Spinal cord (tissue), 10 donors: Measurements from ENCODE around the gene PRKCB. TPM values are rescaled to one million over a fixed set of nuclear protein-coding genes. Genes with fewer than 3 reads are reported as not detected.
"Not testable (repeated sequence)": the region's sequence is repeated elsewhere in the genome, so short reads cannot be mapped to it uniquely, and the experiment has no call there.

Experiments used
- DNase-seq, 6 donors: peaks; one replicate each; pipeline versions ENCODE4 v3.0.0 to v3.0.0-alpha.2; 2013 to 2015; ENCODE audit warnings: low spot score in 6 of 6, low read depth in 4 of 6
- H3K27ac ChIP-seq: one replicate; pipeline ENCODE4 v1.5.1; 2013; ENCODE audit warnings: low read depth, low read length, control low read depth
- H3K27me3 ChIP-seq: one replicate; pipeline ENCODE4 v1.6.1; 2013; ENCODE audit warnings: low read length; ENCODE audit not compliant: control insufficient read depth, insufficient read depth
- H3K36me3 ChIP-seq: one replicate; pipeline ENCODE4 v1.6.1; 2013; ENCODE audit warnings: low read length; ENCODE audit not compliant: control insufficient read depth, insufficient read depth
- H3K4me1 ChIP-seq: one replicate; pipeline ENCODE4 v1.6.1; 2013; ENCODE audit warnings: low read length; ENCODE audit not compliant: control insufficient read depth, insufficient read depth
- H3K4me3 ChIP-seq: one replicate; pipeline ENCODE4 v1.5.1; 2013; ENCODE audit warnings: low read depth, low read length, control low read depth
- H3K9me3 ChIP-seq: one replicate; pipeline ENCODE4 v1.6.1; 2013; ENCODE audit warnings: low read length; ENCODE audit not compliant: control insufficient read depth, insufficient read depth
- WGBS: methylation state at CpG from one replicate; pipeline ENCODE4 v1.1.5; 2013; ENCODE audit warnings: missing lambda C conversion rate; ENCODE audit not compliant: insufficient coverage; 5-methylcytosine and 5-hydroxymethylcytosine counted together
- polyA plus RNA-seq, 2 donors: library from polyadenylated mRNA; unstranded; fragments of 120-200 nt; gene quantifications; one replicate each; pipeline ENCODE4 v1.2.1, GENCODE V29; 2013; ENCODE audit not compliant: insufficient read length in 2 of 2
- total RNA-seq, 2 donors: library from RNA; depleted of rRNA in 1 of 2; stranded (reverse); fragments of 120-200 nt in 1 of 2; fragments of >200 nt in 1 of 2; gene quantifications; one replicate each; pipeline versions ENCODE4 v1.2.3 to v1.2.4, GENCODE V29; 2013 to 2014
- donor health status: healthy.

PRKCB gene
- total and polyA plus RNA-seq, 4 donors = 50.7 to 118 (median 87.9) TPM

GRCh38 chr16:23927796-23928195, 92.0 kb downstream of the PRKCB start:
- peak in 1 of 6 donors; percentile 44 for DNase-seq
- peaks cover 3% of the 10 kb centered on the region for H3K4me1 ChIP-seq
- 28% methylated on average over 3 of the region's 4 CpGs for WGBS
- no peak overlapping the region for H3K27ac ChIP-seq
- no peaks in the 10 kb centered on the region for H3K36me3 ChIP-seq
- no peak overlapping the region for H3K4me3 ChIP-seq
- no peaks in the 10 kb centered on the region for H3K9me3 ChIP-seq
- H3K27me3 ChIP-seq = no peaks in the 10 kb centered on the region

GRCh38 chr16:23929237-23929636, 93.5 kb downstream of the PRKCB start:
- no peak for DNase-seq
- Histone ChIP-seq H3K36me3 (no peaks in the 10 kb centered on the region), H3K27ac (no peak overlapping the region), H3K4me1 (peaks cover 3% of the 10 kb centered on the region), H3K27me3 (no peaks in the 10 kb centered on the region), H3K4me3 (no peak overlapping the region), H3K9me3 (no peaks in the 10 kb centered on the region)
- 67% methylated on average over 1 of the region's 4 CpGs for whole genome bisulfite sequencing

DNA sequence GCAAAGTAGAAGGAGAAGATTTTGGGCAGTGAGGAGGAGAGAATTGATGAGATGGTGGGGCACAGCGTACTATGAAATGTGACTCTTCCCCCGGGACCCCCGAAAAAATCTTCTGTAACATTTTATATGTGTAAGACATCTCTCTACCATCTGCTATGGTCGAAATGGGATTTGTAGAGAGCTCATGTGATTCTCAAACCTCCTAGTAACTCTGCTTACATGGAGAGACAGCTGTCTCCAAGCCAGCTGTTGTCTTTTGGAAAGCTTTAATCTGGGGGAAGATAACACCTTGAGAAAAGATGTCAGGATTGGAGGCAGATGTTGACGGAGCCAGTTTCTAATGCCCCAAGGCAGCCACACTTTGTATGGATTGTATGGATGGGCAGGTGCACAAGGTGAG, 94.1 kb downstream of the PRKCB start:
- Histone ChIP-seq H3K27ac (no peak overlapping the region), H3K36me3 (no peaks in the 10 kb centered on the region), H3K4me3 (no peak overlapping the region), H3K4me1 (peaks cover 3% of the 10 kb centered on the region), H3K9me3 (no peaks in the 10 kb centered on the region), H3K27me3 (no peaks in the 10 kb centered on the region)
- DNase-seq = peak in 1 of 6 donors; percentile 57
- 70% methylated on average over 1 of the region's 5 CpGs for WGBS

DNA sequence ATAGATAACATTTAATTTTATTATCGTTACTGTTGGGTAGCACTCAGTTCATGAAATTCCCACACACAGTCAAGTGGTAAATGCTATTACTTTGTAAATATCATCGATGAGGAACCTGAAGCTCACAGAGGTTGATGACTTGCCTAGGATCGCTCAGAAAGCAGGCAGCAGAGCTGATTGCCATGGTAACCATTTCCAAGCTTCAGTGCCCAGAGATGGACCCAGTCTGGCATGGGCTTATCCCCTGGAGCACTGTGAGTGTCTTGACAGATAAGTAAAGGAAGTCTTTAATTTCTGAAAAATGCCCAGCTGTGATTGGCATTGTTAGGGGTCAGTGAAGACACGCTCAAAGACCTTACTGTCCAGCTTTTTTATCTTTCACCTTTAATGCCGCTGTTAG, 95.0 kb downstream of the PRKCB start:
- H3K4me1 ChIP-seq = peaks cover 3% of the 10 kb centered on the region
- H3K9me3 ChIP-seq = no peaks in the 10 kb centered on the region
- no peaks in the 10 kb centered on the region for H3K36me3 ChIP-seq
- H3K27me3 ChIP-seq = no peaks in the 10 kb centered on the region
- DNase-seq = peak in 2 of 6 donors; percentile 51 to 82
- no peak overlapping the region for H3K4me3 ChIP-seq
- 60% methylated on average over 3 of the region's 5 CpGs for WGBS
- H3K27ac ChIP-seq = no peak overlapping the region

GRCh38 chr16:23931199-23931598, 95.4 kb downstream of the PRKCB start:
- no peak overlapping the region for H3K27ac ChIP-seq
- no peaks in the 10 kb centered on the region for H3K9me3 ChIP-seq
- H3K36me3 ChIP-seq = no peaks in the 10 kb centered on the region
- H3K4me3 ChIP-seq = no peak overlapping the region
- H3K4me1 ChIP-seq = peaks cover 3% of the 10 kb centered on the region
- peak in 1 of 6 donors; percentile 28 for DNase-seq
- 83% methylated on average over 1 of the region's 2 CpGs for WGBS
- no peaks in the 10 kb centered on the region for H3K27me3 ChIP-seq

DNA sequence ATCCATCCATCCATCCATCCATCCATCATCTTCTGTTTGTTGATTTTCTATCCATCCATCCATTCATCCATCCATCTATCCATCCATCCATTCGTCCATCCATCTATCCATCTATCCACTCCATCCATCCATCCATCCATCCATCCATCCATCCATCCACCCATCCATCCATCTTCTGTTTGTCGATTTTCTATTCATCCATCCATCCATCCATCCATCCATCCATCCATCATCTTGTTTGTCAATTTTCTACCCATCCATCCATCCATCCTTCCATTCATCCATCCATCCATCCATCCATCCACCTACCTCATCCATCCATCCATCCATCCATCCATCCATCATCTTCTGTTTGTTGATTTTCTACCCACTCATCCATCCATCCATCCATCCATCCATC, 97.9 kb downstream of the PRKCB start:
- not testable (repeated sequence) for H3K9me3 ChIP-seq, H3K4me1 ChIP-seq, DNase-seq, H3K27ac ChIP-seq, H3K27me3 ChIP-seq, H3K4me3 ChIP-seq, H3K36me3 ChIP-seq
- WGBS = 87% methylated on average over 2 of the region's 2 CpGs

DNA sequence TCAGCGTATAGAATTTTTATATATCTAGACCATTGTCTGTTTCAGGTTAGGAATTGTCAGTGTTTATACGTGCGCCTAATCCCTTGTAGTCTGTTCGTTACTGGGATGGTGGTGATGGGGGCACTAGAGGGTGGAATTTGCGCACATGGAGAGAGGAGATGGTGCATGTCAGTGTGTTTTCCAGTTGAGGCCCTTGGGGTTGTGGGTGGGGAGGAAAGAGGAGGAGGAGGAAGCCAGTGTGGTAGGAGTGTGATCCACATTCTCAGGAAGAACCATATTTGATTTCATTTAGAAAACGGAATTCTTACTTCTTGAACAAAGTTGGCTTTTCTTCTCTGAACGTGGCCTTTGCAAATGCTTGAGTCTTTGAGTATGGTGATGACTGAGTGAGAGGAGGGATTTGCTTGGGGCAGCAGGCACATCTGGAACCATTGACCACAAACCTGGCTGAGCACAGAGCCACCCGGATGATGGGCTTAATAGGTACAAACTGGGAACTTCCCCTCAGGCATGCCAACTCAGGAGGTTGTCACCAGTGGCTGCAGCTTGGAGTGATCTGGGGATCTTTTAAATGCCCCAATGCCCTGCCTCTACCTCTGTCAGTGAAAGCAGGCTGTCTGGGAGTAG, 98.9 kb downstream of the PRKCB start:
- Histone ChIP-seq H3K27me3 (no peaks in the 10 kb centered on the region), H3K9me3 (no peaks in the 10 kb centered on the region), H3K27ac (no peak overlapping the region), H3K36me3 (no peaks in the 10 kb centered on the region), H3K4me3 (no peak overlapping the region), H3K4me1 (peaks cover 3% of the 10 kb centered on the region)
- 81% methylated on average over 6 of the region's 8 CpGs for WGBS
- DNase-seq = no peak

DNA sequence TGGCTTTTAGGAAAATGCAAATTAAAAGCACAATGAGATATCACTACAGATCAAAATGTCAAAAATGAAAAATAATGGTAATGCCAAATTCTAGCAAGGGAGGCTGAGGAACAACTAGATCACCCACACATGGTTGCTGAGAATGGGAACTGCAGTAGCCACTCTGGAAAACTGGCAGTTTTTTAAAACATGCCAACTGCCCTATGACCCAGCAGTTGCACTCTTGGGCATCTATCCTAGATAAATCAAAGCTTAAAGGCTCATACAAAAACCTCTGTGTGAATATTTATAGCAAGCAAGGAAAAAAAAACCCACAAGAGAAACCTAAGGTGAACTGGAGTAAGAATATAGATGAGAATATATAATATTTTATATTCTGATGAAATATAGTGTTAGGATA, 104.3 kb downstream of the PRKCB start:
- Histone ChIP-seq H3K27me3 (no peaks in the 10 kb centered on the region), H3K27ac (no peak overlapping the region), H3K4me3 (no peak overlapping the region), H3K36me3 (no peaks in the 10 kb centered on the region), H3K4me1 (no peaks in the 10 kb centered on the region), H3K9me3 (no peaks in the 10 kb centered on the region)
- no peak for DNase-seq

GRCh38 chr16:23941025-23941424, 105.2 kb downstream of the PRKCB start:
- no CpG with 5 or more reads among the region's 1 CpG for WGBS
- Histone ChIP-seq H3K4me3 (no peak overlapping the region), H3K9me3 (no peaks in the 10 kb centered on the region), H3K27me3 (no peaks in the 10 kb centered on the region), H3K27ac (no peak overlapping the region), H3K4me1 (no peaks in the 10 kb centered on the region), H3K36me3 (no peaks in the 10 kb centered on the region)
- peak in 1 of 6 donors; percentile 27 for DNase-seq

GRCh38 chr16:23941963-23942564, 106.3 kb downstream of the PRKCB start:
- H3K27ac ChIP-seq = no peak overlapping the region
- whole genome bisulfite sequencing = 94% methylated on average over 3 of the region's 5 CpGs
- H3K36me3 ChIP-seq = no peaks in the 10 kb centered on the region
- H3K9me3 ChIP-seq = no peaks in the 10 kb centered on the region
- no peaks in the 10 kb centered on the region for H3K4me1 ChIP-seq
- DNase-seq = peak in 1 of 6 donors; percentile 32
- no peaks in the 10 kb centered on the region for H3K27me3 ChIP-seq
- H3K4me3 ChIP-seq = no peak overlapping the region
